Panc1 (cell line): ENCODE data around the gene PAPOLB. TPM values are rescaled to one million over a fixed set of nuclear protein-coding genes. Genes with fewer than 3 reads are reported as not detected.
"Not testable (repeated sequence)": the region's sequence is repeated elsewhere in the genome, so short reads cannot be mapped to it uniquely, and the experiment has no call there.

Experiments
- ATAC-seq: fragments of 200-7000 bp; cut with Tn5 transposase; 2 replicates; pipeline ENCODE4 v1.9.1; 2020; ENCODE audit warnings: mild to moderate bottlenecking, moderate library complexity
- BruUV-seq: library from RNA; stranded (reverse); fragments of 400-500 nt; replicated peaks from 2 replicates; lab custom pipeline; 2021; lab: Mats Ljungman, UMichigan
- CTCF ChIA-PET: fragments of 300-600 bp; sonication (Branson Sonifier 250); formaldehyde crosslinking; loops from one replicate; lab custom pipeline; 2022; ENCODE audit warnings: antibody characterized with exemption; lab: Charles Lee
- POLR2A ChIA-PET: fragments of 300-600 bp; sonication (Branson Sonifier 250); formaldehyde crosslinking; loops from one replicate; lab custom pipeline; 2022; ENCODE audit warnings: antibody characterized with exemption; lab: Charles Lee
- DNase-seq: peaks from one replicate; pipeline ENCODE4 v3.0.0-alpha.2; 2010; ENCODE audit warnings: low read depth, low spot score
- H3K27ac ChIP-seq: 2 replicates; pipeline ENCODE4 v1.5.1; 2011; ENCODE audit warnings: mild to moderate bottlenecking, low read length, inconsistent platforms
- H3K27me3 ChIP-seq: fragments of 200-500 bp; sonication (Bioruptor generic); 2 replicates; pipeline ENCODE4 v1.6.0; 2014; ENCODE audit warnings: low read length, inconsistent platforms; ENCODE audit not compliant: control insufficient read depth, insufficient read depth
- H3K36me3 ChIP-seq: fragments of 200-500 bp; sonication (Bioruptor generic); 2 replicates; pipeline ENCODE4 v1.5.1; 2014; ENCODE audit warnings: inconsistent platforms, mild to moderate bottlenecking, low read length, moderate library complexity; ENCODE audit not compliant: control insufficient read depth, insufficient read depth
- H3K4me1 ChIP-seq: 2 replicates; pipeline ENCODE4 v1.5.1; 2011; ENCODE audit warnings: inconsistent platforms, mild to moderate bottlenecking, low read length, moderate library complexity; ENCODE audit not compliant: control insufficient read depth, insufficient read depth
- H3K4me3 ChIP-seq, 2 experiments: 2 replicates each; pipeline ENCODE4 v1.5.1; 2011 to 2012; ENCODE audit warnings: low read depth in 2 of 2, low read length in 2 of 2, mild to moderate bottlenecking in 2 of 2, inconsistent platforms in 1 of 2, moderate library complexity in 1 of 2
- H3K9me3 ChIP-seq: fragments of 200-500 bp; sonication (Bioruptor generic); 2 replicates; pipeline ENCODE4 v1.5.1; 2014; ENCODE audit warnings: low read depth, mild to moderate bottlenecking, inconsistent platforms, low read length, moderate library complexity; ENCODE audit not compliant: control insufficient read depth, insufficient read depth
- POLR2AphosphoS5 ChIP-seq: IDR thresholded peaks from 2 replicates; pipeline ENCODE4 v1.6.1; 2012; ENCODE audit warnings: mild to moderate bottlenecking, low read depth, low read length, moderate library complexity
- SIN3A ChIP-seq: IDR thresholded peaks from 2 replicates; pipeline ENCODE4 v1.6.1; 2012; ENCODE audit warnings: low read depth, mild to moderate bottlenecking, low read length, moderate library complexity, borderline replicate concordance; ENCODE audit not compliant: insufficient read depth
- TCF7L2 ChIP-seq: IDR thresholded peaks from 2 replicates; pipeline ENCODE4 v1.6.1; 2011; ENCODE audit warnings: mild to moderate bottlenecking, low read depth, low read length, inconsistent platforms
- in situ Hi-C: cut with HindIII; loops from 2 replicates; pipeline ENCODE4 v1.10.0; 2016; ENCODE audit warnings: low sequenced_read_pairs, low pct_unique_long_range_greater_than_20kb
- intact Hi-C: fragments of 100-400 bp; cut with micrococcal nuclease; formaldehyde crosslinking; loops from one replicate; pipeline ENCODE4 v1.10.0; 2022; ENCODE audit not compliant: unreplicated experiment
- total RNA-seq: library from RNA; stranded (reverse); gene quantifications from one replicate; pipeline ENCODE4 v1.2.1, GENCODE V29; 2021; ENCODE audit not compliant: unreplicated experiment
- TF ChIP-seq, protein P1 (sequence below): fragments of 450-650 bp; IDR thresholded peaks from 2 replicates; pipeline ENCODE4 v1.5.1; 2017; ENCODE audit warnings: mild to moderate bottlenecking
- TF ChIP-seq, protein P2 (sequence below), 2 experiments: IDR thresholded peaks; 2 replicates each; pipeline ENCODE4 v1.6.1; 2011 to 2012; ENCODE audit warnings: low read depth in 2 of 2, control low read depth in 1 of 2, low read length in 1 of 2, mild to moderate bottlenecking in 1 of 2, moderate library complexity in 1 of 2; ENCODE audit not compliant: insufficient read depth in 1 of 2

Gene PAPOLB
- total RNA-seq, 1 experiment from 2014 or later: not detected

DNA sequence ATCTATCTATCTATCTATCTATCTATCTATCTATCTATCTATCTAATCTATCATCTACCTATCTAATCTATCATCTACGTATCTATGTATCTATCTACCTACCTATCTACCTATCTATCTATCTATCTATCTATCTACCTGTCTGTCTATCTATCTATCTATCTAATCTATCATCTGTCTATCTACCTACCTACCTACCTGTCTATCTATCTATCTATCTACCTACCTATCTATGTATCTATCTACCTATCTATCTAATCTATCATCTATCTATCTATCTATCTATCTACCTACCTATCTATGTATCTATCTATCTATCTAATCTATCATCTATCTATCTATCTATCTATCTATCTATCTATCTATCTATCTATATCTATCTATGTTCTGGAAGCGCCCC is 29.7 kb upstream of the PAPOLB start:
- POLR2A ChIA-PET, H3K4me3 ChIP-seq, H3K27ac ChIP-seq, intact Hi-C loops, DNase-seq, BruUV-seq, CTCF ChIA-PET, H3K9me3 ChIP-seq, H3K4me1 ChIP-seq, H3K27me3 ChIP-seq, ATAC-seq, in situ Hi-C loops, H3K36me3 ChIP-seq: not testable (repeated sequence)

DNA sequence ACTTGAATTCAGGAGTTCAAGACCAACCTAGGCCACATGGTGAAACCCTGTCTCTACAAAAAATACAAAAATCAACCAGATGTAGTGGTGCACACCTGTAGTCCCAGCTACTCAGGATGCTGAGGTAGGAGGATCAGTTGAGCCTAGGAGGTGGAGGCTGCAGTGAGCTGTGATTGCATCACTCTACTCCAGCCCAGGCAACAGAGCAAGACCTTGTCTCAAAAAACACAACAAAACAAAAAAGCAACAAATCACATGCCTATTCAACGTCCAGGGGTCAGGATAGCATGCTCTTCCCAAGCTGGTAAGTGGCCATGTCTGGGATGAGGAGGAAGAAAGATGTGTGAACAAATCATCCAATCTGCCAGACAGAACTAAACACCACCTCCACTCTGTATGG is 27.9 kb upstream of the PAPOLB start:
- CTCF ChIA-PET: no interaction called here
- intact Hi-C loops (no loop called here), in situ Hi-C loops (no loop called here)
- TF ChIP-seq TCF7L2 (no peak), SIN3A (no peak), POLR2AphosphoS5 (no peak)
- TF ChIP-seq, protein P1, sequence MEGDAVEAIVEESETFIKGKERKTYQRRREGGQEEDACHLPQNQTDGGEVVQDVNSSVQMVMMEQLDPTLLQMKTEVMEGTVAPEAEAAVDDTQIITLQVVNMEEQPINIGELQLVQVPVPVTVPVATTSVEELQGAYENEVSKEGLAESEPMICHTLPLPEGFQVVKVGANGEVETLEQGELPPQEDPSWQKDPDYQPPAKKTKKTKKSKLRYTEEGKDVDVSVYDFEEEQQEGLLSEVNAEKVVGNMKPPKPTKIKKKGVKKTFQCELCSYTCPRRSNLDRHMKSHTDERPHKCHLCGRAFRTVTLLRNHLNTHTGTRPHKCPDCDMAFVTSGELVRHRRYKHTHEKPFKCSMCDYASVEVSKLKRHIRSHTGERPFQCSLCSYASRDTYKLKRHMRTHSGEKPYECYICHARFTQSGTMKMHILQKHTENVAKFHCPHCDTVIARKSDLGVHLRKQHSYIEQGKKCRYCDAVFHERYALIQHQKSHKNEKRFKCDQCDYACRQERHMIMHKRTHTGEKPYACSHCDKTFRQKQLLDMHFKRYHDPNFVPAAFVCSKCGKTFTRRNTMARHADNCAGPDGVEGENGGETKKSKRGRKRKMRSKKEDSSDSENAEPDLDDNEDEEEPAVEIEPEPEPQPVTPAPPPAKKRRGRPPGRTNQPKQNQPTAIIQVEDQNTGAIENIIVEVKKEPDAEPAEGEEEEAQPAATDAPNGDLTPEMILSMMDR: no peak
- TF ChIP-seq, protein P2, sequence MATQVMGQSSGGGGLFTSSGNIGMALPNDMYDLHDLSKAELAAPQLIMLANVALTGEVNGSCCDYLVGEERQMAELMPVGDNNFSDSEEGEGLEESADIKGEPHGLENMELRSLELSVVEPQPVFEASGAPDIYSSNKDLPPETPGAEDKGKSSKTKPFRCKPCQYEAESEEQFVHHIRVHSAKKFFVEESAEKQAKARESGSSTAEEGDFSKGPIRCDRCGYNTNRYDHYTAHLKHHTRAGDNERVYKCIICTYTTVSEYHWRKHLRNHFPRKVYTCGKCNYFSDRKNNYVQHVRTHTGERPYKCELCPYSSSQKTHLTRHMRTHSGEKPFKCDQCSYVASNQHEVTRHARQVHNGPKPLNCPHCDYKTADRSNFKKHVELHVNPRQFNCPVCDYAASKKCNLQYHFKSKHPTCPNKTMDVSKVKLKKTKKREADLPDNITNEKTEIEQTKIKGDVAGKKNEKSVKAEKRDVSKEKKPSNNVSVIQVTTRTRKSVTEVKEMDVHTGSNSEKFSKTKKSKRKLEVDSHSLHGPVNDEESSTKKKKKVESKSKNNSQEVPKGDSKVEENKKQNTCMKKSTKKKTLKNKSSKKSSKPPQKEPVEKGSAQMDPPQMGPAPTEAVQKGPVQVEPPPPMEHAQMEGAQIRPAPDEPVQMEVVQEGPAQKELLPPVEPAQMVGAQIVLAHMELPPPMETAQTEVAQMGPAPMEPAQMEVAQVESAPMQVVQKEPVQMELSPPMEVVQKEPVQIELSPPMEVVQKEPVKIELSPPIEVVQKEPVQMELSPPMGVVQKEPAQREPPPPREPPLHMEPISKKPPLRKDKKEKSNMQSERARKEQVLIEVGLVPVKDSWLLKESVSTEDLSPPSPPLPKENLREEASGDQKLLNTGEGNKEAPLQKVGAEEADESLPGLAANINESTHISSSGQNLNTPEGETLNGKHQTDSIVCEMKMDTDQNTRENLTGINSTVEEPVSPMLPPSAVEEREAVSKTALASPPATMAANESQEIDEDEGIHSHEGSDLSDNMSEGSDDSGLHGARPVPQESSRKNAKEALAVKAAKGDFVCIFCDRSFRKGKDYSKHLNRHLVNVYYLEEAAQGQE (IDR thresholded peaks at IDR 0.05; ENCODE audit: insufficient read depth in 1 of 2, low read depth in 2 of 2, low read length in 1 of 2): no peak
- Histone ChIP-seq H3K27me3 (no peaks in the 10 kb centered on the region), H3K4me3 (no peak overlapping the region), H3K27ac (no peak overlapping the region), H3K9me3 (no peaks in the 10 kb centered on the region), H3K4me1 (no peaks in the 10 kb centered on the region), H3K36me3 (no peaks in the 10 kb centered on the region)
- no TSS peak for BruUV-seq
- DNase-seq (no peak), ATAC-seq (no peak)
- POLR2A ChIA-PET: no interaction called here

DNA sequence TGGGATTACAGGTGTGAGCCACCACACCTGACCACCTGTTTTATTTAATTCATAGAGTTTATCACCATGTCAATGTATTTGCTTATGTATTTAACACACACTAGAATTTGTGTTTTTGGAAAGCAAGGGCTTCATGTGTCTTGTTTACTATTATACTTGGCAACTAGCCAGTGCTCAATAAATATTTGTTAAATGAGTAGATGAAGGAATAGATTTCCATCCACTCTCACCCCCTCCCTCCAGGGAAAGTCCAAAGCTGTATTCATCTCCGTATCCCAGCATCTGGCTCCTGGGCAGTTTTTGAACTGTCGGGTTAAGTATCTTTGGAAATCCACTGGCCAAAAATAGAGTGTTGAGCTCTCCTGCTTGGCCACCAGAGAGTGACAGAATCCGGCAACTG is 26.3 kb upstream of the PAPOLB start:
- Histone ChIP-seq H3K27ac (no peak overlapping the region), H3K4me3 (no peak overlapping the region), H3K4me1 (no peaks in the 10 kb centered on the region), H3K9me3 (no peaks in the 10 kb centered on the region), H3K27me3 (no peaks in the 10 kb centered on the region), H3K36me3 (no peaks in the 10 kb centered on the region)
- in situ Hi-C loops: no loop called here
- no peak for ATAC-seq
- no TSS peak for BruUV-seq
- POLR2A ChIA-PET: no interaction called here
- no peak for TF ChIP-seq TCF7L2
- TF ChIP-seq, protein P2 (IDR thresholded peaks at IDR 0.05; ENCODE audit: insufficient read depth in 1 of 2, low read depth in 2 of 2, low read length in 1 of 2): no peak
- TF ChIP-seq POLR2AphosphoS5: no peak
- TF ChIP-seq SIN3A: no peak
- TF ChIP-seq, protein P1: no peak
- intact Hi-C loops: no loop called here
- CTCF ChIA-PET: interaction anchor here (0.5 kb wide), 1 partner anchor 90 kb away, joined by 3 read pairs; no protein-coding TSS in a partner anchor
- DNase-seq: no peak
